NOMO-1 (cell line): ENCODE results near the gene TPRKB.
"Not testable (repeated sequence)": the region's sequence is repeated elsewhere in the genome, so short reads cannot be mapped to it uniquely, and the experiment has no call there.

Experiments used
- DNase-seq, 2 experiments: peaks; one replicate each; lab custom pipeline; 2025; ENCODE audit not compliant: unreplicated experiment in 2 of 2; lab: John Stamatoyannopoulos, UW

The TPRKB gene

DNA sequence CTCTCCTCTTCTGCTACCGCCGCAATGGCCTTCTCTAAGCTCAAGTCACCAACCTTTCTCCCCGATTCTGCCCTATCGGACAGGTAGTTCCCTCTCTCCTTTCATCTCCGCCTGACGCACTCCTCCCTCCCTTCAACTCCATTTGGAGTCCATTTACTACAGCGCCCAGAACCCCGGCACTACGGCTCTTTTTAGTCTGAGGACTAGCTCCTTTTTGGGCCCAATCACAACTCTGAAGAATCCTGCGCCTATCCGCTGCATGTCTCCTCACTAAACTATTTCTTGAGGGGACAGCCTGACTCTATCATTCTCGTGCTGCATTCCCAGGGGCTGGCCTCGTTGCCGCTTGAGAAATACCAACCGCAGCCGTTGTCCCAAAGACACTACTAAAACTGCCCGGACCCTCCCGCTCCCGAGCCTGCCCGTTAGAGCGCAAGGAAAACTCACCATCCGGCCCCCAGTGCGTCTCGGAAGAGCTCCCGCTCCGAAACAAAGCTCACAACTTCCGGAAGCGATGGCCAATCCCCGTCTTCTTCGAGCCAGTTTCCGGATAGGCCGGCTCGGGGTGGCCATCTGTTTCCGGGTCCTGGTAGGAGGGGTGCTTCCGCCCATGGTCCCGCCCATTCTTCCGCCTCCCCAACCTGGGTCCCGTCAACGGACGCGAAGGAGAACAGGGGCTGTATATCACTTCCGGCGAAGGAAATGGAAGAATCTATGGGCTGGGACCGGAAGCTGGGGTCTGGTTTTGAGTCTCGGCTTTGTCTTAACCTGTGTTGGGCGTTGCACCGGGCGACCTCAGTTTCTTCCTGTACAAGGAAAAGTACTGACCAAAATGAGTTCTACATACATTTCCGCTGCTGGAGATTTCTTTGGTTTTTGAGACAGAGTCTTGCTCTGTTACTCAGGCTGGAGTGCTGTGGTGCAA, at the start of gene TPRKB:
TSS of gene TPRKB (minus strand) at position 491 of the 925 bp plus-strand sequence. CDS start 2,776 bp downstream, outside the sequence.
- peak; percentile 96 for DNase-seq

DNA sequence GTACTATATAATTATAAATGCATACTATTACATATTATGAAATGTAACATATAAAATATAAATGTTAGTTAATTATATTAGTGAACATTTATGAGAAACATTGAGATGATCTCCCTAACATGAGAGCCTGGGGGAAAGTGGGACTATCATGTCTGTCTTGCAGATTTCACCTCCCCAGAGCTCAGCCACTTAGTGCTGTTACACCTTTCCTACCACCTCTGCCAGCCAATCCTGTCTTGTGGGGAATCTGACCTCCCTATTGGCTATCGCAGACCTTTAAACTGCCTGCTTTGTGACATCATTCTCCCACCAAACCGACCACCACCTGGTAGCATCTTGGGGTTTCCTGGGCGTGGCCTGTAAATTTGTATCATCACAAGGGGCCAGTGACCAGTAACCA, 46.7 kb upstream of the TPRKB start, which contains the start of gene C2orf78:
TSS of gene C2orf78 (plus strand) at position 301 of the 400 bp plus-strand sequence. CDS start 127 bp downstream, outside the sequence.
- DNase-seq: not testable (repeated sequence)

DNA sequence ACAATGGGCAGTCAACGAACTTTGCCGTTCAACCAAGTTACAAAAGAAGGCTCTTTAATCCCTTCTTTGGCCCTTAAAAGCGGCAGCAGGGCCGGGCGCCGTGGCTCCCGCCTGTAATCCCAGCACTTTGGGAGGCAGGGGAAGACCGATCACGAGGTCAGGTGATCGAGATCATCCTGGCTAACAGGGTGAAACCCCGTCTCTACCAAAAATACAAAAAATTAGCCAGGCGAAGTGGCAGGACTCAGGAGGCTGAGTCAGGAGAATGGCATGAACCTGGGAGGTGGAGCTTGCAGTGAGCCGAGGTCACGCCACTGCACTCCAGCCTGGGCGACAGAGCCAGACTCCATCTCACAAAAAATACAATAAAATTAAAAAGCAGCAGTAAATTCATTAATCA, 46.3 kb upstream of the TPRKB start:
- not testable (repeated sequence) for DNase-seq

DNA sequence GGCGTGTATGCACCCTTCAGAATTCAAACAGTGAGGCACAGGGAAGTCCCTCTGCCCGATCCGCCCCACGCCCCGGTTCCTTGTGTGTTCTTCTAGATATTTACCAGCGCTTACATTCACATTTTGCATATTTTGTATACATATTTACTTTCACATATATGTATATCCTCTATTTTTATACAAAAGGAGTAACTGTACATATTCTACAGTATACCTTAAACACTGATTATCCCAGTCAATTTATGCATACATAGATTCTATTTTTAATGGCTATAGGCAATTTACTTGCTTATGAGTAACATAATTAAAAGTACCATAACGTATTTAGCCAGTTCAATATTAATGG, 43.1 kb upstream of the TPRKB start:
- no peak for DNase-seq

DNA sequence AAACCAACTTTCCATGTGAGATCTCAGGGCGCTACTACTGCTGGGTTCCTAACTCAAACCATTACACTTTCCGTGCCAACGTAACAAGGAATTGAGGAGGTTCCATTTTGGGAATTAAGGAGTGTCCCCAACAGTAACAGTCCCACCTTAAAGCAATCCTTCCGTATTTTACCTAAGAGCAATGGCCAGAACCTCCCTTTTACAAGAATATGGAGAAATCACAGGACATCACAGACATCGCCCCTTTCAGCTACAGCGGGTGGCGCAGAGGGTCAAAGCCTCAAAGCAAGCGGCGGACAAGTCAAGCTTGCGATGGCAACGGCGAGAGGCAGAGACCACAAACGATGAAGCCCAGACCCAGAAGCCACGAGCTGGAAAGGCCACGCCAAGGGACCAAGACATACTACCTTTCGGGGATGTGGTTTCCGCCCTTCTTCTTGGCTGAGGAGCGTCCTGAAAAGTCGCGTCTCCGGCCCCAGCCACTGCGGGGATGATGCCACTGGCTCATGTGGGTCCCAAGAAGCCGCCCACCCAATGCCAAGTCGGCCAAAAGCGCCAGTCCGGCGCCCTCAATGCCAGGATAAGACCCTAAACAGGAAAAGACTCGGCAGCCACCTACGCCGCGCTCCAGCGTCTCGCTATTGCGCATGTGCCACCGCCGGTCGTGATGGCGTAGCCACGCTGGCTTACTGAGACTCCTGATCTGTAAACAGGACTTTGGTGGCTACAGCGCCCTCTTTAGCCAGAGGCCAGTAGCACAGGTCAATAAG, 42.5 kb upstream of the TPRKB start, which contains the start of gene DUSP11:
TSS of gene DUSP11 (minus strand) at position 637 of the 770 bp plus-strand sequence. CDS start at position 508, 129 bp downstream.
- DNase-seq: peak; percentile 81 to 95

DNA sequence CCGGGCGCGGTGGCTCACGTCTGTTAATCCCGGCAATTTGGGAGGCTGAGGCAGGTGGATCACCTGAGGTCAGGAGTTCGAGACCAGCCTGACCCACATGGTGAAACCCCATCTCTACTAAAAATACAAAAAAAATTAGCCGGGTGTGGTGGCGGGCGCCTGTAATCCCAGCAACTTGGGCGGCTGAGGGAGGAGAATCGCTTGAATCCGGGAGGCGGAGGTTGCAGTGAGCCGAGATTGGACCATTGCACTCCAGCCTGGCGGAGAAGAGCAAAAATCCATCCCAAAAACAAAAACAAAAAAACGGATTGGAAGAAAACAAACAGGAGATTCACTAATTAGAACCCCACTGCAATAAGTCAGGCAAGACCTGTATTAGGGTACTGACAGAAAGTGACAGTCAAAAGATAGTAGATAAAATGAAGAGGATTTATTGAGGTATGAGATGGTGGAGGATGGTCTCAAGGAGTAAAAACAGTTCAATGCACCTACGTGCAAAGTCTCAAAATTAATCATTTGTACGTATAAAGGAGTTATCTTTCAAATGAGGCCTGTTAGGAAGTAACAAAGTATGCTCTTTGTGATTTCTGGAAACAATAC, 41.8 kb upstream of the TPRKB start:
- DNase-seq: not testable (repeated sequence)

DNA sequence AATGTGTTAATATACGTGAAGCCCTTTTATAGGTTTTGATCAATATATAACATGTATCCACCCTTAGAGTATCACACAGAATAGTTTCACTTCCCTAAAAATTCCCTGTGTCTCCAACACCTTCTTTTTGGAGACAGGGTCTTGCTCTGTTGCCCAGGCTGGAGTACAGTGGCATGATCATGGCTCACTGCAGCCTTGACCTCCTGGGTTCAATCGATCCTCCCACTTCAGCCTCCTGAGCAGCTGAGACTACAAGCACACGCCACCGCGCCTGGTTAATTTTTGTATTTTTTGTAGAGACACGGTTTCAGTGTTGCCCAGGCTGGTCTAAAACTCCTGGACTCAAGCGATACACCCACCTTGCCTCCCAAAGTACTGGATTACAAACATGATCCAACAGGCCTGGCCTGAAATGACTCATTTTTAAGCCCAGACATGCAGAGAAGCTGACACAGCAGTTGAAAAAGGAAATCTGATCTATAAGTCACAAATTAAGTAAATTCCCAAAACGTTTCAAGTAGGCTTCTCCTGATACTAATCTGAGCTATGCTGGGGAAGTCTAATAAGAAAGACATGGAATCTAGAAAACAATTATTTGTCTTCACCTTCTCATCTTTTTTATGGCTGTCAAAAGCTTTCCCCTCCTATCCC, 39.8 kb upstream of the TPRKB start:
- DNase-seq: no peak

DNA sequence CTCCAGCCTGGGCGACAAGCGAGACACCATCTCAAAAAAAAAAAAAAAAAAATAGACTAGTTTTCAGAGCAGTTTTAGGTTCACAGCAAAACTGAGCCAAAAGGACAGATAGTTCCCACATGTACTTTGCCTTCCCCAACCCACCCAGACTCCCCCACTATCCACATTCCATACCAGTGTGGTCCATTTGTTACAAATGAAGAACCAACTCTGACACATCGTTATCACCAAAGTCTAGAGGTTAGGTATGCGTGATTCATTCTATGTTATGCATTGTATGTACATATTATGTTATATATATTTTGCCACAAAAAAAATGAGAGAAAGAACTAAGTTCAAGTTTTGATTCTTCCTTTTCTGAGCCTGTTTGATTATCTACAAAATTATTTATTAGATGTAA, 39.2 kb upstream of the TPRKB start:
- no peak for DNase-seq

DNA sequence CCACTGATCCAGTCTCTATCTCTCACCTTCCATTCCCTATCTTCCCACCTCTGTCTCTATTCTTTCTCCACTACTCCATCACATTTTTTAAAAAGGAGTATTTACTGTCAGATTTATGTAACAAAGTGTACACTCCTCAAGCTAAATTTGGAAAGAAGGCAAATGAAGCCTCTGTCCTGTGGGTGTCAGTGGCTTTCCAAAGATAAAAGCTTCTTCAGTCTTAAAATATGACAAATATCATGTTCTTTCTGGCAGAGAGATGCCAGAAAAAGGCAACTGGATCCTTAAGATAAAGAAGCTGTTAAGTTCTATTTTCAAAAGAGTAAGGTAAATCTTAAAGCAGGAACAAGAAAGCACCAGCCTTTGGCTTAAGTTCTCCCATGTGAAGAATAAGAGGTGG, 35.7 kb upstream of the TPRKB start:
- no peak for DNase-seq

DNA sequence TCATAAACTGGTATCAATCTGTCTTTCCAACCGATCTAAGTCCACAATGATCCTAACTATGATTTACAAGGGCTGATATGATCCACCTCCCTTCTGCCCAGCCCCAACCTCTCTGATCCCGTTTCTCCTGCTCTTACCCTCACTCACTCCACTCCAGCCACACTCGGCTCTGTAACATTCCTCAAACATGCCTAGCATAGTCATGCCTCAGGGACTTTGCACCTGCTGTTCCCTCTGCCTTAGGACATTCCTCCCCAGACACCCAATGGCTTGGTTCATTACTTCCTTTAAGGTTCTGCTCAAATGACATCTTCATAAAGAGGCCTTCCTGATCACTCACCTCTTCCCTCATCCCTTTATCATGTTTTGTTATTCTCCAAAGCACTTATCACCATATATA, 33.6 kb upstream of the TPRKB start:
- no peak for DNase-seq

DNA sequence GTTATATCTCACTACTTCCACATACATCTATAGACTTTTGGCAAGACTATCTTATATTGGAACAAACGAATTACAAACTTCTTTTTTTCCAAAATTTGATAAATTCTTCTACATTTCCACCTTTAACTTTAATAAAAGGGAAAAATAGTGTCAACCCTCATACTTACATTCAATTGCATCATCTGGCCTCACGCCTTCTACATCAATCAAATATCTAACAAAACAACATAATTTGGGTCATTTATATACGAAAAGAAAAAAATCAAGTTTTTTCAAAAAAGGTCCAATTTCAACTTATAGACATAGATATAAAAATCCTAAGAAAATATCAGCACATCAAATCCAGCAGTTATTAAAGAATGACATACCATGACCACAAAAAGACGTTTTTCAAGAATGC, 29.8 kb upstream of the TPRKB start:
- DNase-seq: no peak

DNA sequence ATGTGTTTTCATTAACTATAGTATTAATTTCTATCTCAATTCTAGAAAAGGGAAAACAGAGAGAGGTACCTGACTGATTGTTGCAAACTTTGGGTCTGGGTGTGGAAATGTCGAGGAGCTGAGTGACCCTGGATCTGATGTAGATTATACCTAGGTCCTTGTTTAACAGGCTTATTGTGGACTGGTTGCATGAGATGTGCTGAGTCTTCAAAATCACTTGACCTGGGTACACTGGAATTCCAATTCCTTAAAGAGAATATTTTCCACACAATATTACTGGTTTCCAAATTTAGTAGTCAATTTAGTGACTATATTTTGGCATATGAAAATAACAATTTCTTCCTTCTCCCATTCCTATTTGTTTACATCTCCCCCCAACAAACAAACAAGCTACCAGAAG, 29.2 kb upstream of the TPRKB start:
- DNase-seq: no peak

DNA sequence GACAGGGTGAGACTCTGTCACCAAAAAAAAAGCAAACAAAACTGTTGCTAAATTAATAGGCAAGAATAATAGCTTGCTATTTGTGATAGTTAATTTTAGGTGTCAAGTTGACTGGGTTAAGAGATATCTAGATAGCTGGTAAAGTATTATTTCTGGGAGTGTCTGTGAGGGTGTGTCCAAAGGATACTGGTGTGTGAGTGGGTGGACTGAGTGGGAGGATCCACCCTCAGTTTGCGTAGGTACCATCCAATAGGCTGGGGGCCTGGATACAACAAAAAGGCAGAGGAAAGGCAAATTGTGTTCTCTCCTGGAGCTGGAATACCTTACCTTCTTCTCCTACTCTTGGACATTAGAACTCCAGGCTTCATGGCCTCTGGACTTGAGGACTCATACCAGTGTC, 27.8 kb upstream of the TPRKB start:
- DNase-seq: no peak

DNA sequence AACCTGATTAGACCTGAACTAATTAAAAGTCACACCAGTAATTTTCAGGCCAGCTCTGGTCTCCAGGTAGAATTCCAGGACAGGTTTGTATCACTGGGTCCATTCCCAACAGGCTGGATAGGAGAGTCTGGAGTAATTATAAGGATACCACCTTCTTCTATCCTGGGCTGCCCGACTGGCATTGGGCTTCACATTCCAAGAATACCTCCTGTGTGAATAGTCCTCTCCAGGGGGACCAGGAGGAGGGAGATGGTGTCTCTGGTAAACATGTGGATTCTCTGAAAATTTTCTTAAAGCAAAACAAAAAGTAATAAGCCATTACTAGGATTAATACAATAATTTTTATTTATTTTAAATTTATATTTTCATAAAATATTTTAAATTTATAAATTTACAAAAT, 25.4 kb upstream of the TPRKB start:
- DNase-seq: no peak

DNA sequence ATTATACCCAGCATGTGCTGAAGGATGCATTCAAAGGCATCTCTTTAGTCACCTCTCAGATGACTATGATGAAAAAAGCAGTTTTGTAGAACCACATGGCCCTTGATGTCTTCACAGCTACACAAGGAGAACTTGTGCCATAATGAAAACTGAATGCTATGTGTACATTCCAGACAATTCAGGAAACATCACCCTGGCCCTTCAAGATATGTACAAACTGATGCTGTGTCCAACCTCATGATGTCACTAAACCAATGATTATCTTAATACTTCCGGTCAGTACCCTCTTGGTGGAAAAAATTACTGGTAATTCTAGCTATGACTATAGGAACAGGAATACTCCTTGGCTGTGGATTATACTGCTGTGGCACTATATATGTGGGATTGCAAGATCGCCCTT, 22.8 kb upstream of the TPRKB start:
- DNase-seq: no peak

DNA sequence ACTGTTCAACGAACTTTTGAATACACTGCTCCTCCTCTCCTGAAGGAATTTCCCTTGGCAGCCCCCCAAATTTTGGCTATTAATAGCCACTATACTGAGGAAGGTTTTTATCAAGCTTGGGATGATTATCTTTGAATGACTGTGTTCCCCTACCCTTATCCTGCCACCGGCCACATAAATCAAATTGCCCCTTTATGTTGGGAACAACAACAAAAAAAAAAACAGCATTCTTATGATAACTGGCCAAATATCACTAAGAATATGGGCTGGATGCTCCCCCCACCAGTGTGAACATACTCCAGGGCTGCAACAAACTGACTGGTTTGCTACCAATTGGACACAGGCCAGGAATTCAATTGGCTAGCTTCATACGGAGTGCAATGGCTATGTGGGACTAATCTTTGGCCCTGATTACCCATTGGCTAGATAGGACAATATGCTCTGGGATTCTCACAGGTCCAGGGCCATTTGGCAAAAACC, 22.2 kb upstream of the TPRKB start:
- DNase-seq: no peak

DNA sequence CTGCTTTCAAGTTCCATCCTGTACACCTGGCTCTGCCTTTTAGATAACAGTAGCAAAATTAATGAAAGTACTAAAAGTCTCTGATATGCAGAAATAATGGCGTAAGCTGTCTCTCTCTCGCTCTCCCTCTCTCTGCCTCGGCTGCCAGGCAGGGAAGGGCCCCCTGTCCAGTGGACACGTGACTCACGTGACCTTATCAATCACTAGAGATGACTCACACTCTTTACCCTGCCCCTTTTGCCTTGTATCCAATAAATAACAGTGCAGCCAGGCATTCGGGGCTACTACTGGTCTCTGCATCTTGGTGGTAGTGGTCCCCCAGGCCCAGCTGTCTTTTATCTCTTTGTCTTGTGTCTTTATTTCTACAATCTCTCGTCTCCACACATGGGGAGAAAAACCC, 17.2 kb upstream of the TPRKB start:
- DNase-seq: not testable (repeated sequence)

DNA sequence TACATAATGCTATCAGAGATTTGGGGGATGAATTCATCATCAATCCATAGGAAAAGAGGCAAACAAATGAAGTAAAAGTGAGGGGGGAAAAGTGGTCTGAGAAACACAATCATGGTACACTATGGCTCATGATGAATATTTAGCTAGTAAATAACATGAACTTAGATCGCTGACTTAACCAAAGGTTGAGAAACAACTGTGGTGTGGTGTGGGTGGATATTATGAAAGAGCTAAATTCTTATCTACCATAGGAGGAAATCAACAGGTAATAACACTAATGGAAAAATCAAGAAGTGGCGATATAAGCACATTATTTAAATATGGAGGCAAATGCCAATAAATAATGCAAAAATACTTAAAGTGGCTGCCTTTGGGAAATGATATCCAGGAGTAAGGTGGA, 12.2 kb upstream of the TPRKB start:
- DNase-seq: no peak

DNA sequence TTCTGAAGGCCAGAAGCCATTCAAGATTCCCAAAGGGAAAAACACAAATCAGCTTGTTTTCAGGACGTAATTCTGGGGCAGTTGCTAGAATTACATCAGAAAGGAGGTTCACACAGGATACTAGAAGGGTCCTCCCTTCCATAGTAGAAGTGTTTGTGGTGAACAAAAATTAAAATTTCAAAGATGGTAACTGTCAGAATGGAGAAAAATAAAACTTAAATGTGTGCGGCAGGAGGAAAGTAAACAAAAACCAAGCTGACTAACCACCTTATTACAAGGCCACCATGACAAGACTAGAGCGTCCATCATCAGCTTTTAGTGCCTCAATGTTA, 9.7 kb upstream of the TPRKB start:
- DNase-seq: no peak

DNA sequence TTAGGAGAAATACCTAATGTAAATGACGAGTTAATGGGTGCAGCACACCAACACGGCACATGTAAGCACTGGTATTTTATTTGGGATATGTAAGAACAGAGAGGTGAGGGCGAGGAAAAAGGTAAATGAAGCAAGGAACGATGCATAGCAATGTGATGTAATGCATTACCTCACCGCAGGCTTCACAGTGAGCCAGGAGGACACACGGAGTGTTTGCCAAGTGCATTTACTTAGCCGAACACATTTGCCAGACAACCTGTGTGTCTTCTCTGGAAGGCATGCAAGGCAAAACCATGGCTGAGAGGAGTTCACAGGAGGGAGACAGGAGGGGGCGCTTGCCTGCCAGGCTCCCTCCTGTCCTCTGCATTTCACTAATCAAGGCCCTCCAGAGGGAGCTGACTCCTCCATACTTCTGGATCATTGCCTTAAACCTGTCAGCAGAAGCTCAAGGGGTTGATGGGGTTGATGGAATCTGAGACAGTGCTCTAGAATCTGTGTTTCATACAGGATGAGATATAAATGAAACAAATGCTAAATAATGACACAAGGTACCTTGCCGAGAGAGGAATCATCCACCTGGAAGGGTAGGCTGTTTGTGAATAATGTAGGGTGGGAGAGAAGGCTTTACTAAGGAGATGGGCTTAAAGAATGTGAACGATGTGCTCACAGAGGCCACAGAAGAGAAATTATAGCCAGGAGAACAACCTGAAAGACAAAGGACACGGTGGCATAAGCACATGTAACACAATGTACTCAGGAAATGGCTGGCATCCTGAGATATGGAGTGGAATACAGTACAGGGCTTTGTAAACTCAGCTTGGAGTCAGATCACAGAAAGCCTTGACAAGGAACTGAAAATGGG, 9.1 kb upstream of the TPRKB start:
- DNase-seq: no peak
